ENCODE measurements around the gene ZBTB48. TPM values are rescaled to one million over a fixed set of nuclear protein-coding genes. Genes with fewer than 3 reads are reported as not detected.

Gene ZBTB48
- total RNA-seq, 1 donor from 2014 or later: 18.3 TPM

DNA sequence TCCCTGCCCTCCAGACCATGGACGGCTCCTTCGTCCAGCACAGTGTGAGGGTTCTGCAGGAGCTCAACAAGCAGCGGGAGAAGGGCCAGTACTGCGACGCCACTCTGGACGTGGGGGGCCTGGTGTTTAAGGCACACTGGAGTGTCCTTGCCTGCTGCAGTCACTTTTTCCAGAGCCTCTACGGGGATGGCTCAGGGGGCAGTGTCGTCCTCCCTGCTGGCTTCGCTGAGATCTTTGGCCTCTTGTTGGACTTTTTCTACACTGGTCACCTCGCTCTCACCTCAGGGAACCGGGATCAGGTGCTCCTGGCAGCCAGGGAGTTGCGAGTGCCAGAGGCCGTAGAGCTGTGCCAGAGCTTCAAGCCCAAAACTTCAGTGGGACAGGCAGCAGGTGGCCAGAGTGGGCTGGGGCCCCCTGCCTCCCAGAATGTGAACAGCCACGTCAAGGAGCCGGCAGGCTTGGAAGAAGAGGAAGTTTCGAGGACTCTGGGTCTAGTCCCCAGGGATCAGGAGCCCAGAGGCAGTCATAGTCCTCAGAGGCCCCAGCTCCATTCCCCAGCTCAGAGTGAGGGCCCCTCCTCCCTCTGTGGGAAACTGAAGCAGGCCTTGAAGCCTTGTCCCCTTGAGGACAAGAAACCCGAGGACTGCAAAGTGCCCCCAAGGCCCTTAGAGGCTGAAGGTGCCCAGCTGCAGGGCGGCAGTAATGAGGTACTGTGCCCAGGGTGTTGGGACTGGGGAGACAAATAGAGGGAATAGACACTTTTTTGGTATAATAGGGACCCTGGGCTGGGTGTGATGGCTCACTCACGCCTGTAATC, 1.0 kb downstream of the ZBTB48 start:
- H3F3A ChIP-seq (ENCODE audit: low read depth): peaks cover 13% of the 10 kb centered on the region
- H3K4me1 Mint-ChIP-seq: peaks cover 29% of the 10 kb centered on the region
- H3K4me1 ChIP-seq: peaks cover 13% of the 10 kb centered on the region
- no peaks in the 10 kb centered on the region for H3K9me3 ChIP-seq (ENCODE audit: low read depth)
- H3K27me3 ChIP-seq: no peaks in the 10 kb centered on the region
- H3K36me3 Mint-ChIP-seq: no peaks in the 10 kb centered on the region
- peak overlapping the region; percentile 50 for H3K27ac Mint-ChIP-seq
- H3K79me2 ChIP-seq (ENCODE audit: low read depth): peaks cover 26% of the 10 kb centered on the region
- TF ChIP-seq, protein P1, sequence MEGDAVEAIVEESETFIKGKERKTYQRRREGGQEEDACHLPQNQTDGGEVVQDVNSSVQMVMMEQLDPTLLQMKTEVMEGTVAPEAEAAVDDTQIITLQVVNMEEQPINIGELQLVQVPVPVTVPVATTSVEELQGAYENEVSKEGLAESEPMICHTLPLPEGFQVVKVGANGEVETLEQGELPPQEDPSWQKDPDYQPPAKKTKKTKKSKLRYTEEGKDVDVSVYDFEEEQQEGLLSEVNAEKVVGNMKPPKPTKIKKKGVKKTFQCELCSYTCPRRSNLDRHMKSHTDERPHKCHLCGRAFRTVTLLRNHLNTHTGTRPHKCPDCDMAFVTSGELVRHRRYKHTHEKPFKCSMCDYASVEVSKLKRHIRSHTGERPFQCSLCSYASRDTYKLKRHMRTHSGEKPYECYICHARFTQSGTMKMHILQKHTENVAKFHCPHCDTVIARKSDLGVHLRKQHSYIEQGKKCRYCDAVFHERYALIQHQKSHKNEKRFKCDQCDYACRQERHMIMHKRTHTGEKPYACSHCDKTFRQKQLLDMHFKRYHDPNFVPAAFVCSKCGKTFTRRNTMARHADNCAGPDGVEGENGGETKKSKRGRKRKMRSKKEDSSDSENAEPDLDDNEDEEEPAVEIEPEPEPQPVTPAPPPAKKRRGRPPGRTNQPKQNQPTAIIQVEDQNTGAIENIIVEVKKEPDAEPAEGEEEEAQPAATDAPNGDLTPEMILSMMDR (IDR thresholded peaks at IDR 0.05): no peak
- no peak for TF ChIP-seq EZH2 (IDR thresholded peaks at IDR 0.05)
- TF ChIP-seq EZH2phosphoT487 (IDR thresholded peaks at IDR 0.05): no peak
- H3K27ac ChIP-seq: no peak overlapping the region
- H3K4me3 Mint-ChIP-seq: peak overlapping the region; percentile 95
- no peak overlapping the region for H2AFZ ChIP-seq (replicated peaks)
- H3K27me3 Mint-ChIP-seq (ENCODE audit: insufficient read depth, low read depth): peaks cover 7% of the 10 kb centered on the region
- peak overlapping the region; percentile 82 for H3K4me3 ChIP-seq
- peak overlapping the region; percentile 80 for H3K4me2 ChIP-seq
- no peaks in the 10 kb centered on the region for H3K9me3 Mint-ChIP-seq
- peak overlapping the region; percentile 51 for H3K9ac ChIP-seq
- peaks cover 16% of the 10 kb centered on the region for H4K20me1 ChIP-seq (ENCODE audit: low read depth)
- peak; percentile 18 for DNase-seq (ENCODE audit: low spot score)
- H3K36me3 ChIP-seq: no peaks in the 10 kb centered on the region

DNA sequence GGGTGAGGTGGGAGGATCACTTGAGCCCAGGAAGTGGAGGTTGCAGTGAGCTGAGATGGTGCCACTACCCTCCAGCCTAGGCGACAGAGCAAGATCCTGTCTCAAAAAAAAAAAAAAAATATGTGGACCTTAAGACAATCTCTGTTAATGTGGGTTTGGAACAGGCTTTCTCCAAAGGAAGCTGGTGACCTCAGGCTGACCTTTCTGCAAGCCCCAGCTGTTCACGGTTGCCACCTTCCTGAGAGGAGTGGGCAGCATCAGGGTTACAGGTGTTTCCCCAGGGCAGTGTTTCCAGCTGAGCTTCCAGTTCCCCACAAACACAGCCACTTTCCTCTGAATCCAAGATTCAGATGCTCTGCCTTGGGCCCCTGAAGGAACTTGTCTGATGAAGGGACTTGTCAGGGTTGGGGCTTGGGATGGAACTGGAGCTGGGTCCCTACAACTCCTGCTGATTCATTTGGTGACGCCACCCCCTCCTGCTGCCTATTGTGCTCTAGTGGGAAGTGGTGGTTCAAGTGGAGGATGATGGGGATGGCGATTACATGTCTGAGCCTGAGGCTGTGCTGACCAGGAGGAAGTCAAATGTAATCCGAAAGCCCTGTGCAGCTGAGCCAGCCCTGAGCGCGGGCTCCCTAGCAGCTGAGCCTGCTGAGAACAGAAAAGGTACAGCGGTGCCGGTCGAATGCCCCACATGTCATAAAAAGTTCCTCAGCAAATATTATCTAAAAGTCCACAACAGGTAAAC, 1.9 kb downstream of the ZBTB48 start:
- Histone ChIP-seq H3K27me3 (no peaks in the 10 kb centered on the region), H4K20me1 (ENCODE audit: low read depth) (peaks cover 16% of the 10 kb centered on the region), H3K36me3 (no peaks in the 10 kb centered on the region), H3K79me2 (ENCODE audit: low read depth) (peaks cover 26% of the 10 kb centered on the region), H3K27ac (no peak overlapping the region), H3K4me1 (peaks cover 13% of the 10 kb centered on the region), H3K9me3 (ENCODE audit: low read depth) (no peaks in the 10 kb centered on the region), H3F3A (ENCODE audit: low read depth) (peaks cover 13% of the 10 kb centered on the region), H2AFZ (replicated peaks) (no peak overlapping the region), H3K4me3 (no peak overlapping the region), H3K9ac (no peak overlapping the region), H3K4me2 (no peak overlapping the region)
- Mint-ChIP-seq H3K27ac (no peak overlapping the region), H3K27me3 (ENCODE audit: insufficient read depth, low read depth) (peaks cover 7% of the 10 kb centered on the region), H3K9me3 (no peaks in the 10 kb centered on the region), H3K4me3 (peak overlapping the region; percentile 72), H3K36me3 (no peaks in the 10 kb centered on the region), H3K4me1 (peaks cover 29% of the 10 kb centered on the region)
- TF ChIP-seq, protein P1 (IDR thresholded peaks at IDR 0.05): no peak
- no peak for DNase-seq (ENCODE audit: low spot score)

DNA sequence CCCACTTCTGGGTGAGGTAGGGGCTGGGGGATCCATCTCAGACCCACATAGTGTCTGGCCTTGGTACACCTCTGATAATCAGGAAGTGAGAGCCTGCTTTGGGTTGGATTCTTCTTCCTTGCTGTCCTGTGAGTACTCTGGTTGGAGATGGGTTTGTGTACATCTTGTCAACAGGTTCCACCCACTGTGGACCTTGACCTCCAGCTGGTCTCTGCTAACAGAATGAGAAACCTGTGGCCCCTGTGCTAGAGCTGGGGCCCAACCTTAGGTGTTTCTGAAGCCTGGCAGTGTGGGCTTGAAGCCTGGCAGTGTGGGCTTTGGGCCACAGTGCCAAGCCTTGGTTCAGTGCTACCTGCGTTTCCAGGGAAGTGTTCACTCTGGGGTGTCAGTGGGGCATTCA, 2.6 kb downstream of the ZBTB48 start:
- H3K36me3 ChIP-seq: no peaks in the 10 kb centered on the region
- no peak overlapping the region for H3K4me3 ChIP-seq
- TF ChIP-seq EZH2 (IDR thresholded peaks at IDR 0.05) (no peak), EZH2phosphoT487 (IDR thresholded peaks at IDR 0.05) (no peak)
- TF ChIP-seq, protein P1 (IDR thresholded peaks at IDR 0.05): no peak
- no peaks in the 10 kb centered on the region for H3K9me3 Mint-ChIP-seq
- DNase-seq (ENCODE audit: low spot score): no peak
- no peak overlapping the region for H2AFZ ChIP-seq (replicated peaks)
- no peaks in the 10 kb centered on the region for H3K27me3 ChIP-seq
- peaks cover 16% of the 10 kb centered on the region for H4K20me1 ChIP-seq (ENCODE audit: low read depth)
- no peak overlapping the region for H3K27ac ChIP-seq
- no peaks in the 10 kb centered on the region for H3K36me3 Mint-ChIP-seq
- peaks cover 7% of the 10 kb centered on the region for H3K27me3 Mint-ChIP-seq (ENCODE audit: insufficient read depth, low read depth)
- no peak overlapping the region for H3K27ac Mint-ChIP-seq
- H3K9me3 ChIP-seq (ENCODE audit: low read depth): no peaks in the 10 kb centered on the region
- H3K4me2 ChIP-seq: no peak overlapping the region
- H3K4me3 Mint-ChIP-seq: peak overlapping the region; percentile 71
- H3K79me2 ChIP-seq (ENCODE audit: low read depth): peaks cover 26% of the 10 kb centered on the region
- H3F3A ChIP-seq (ENCODE audit: low read depth): peaks cover 13% of the 10 kb centered on the region
- no peak overlapping the region for H3K9ac ChIP-seq
- peaks cover 13% of the 10 kb centered on the region for H3K4me1 ChIP-seq
- peaks cover 29% of the 10 kb centered on the region for H3K4me1 Mint-ChIP-seq

All from neural progenitor cell (in vitro differentiated cells).